GM19328 (cell line): Measurements from ENCODE around the gene TRNAU1AP.
"Not testable (repeated sequence)": the region's sequence is repeated elsewhere in the genome, so short reads cannot be mapped to it uniquely, and the experiment has no call there.

Experiments
- ATAC-seq: cut with Tn5 transposase; IDR thresholded peaks from one replicate; pipeline ENCODE4 v1.9.1; 2021; ENCODE audit warnings: mild to moderate bottlenecking, moderate library complexity; ENCODE audit not compliant: unreplicated experiment

TRNAU1AP gene

GRCh38 chr1:28552758-28553663 lies at the start of gene TRNAU1AP:
Gene TRNAU1AP (plus strand): TSS chr1:28553085. CDS start chr1:28553111, 26 bp downstream.
- ATAC-seq, result peak; percentile 88

GRCh38 chr1:28503117-28503516 lies 49.8 kb upstream of the TRNAU1AP start:
- ATAC-seq, result no peak

- peak; percentile 62 for ATAC-seq
Measured at GRCh38 chr1:28505406-28506187, 47.3 kb upstream of the TRNAU1AP start, which contains the start of gene RCC1. Gene RCC1 (plus strand): TSS chr1:28506043. CDS start chr1:28529867, 23,824 bp downstream.

- no peak for ATAC-seq
Measured at GRCh38 chr1:28506907-28507246, 46.0 kb upstream of the TRNAU1AP start.

GRCh38 chr1:28507247-28507645 lies 45.6 kb upstream of the TRNAU1AP start:
- ATAC-seq, result no peak

GRCh38 chr1:28507646-28508434 lies 45.0 kb upstream of the TRNAU1AP start:
- ATAC-seq, result no peak

- no peak for ATAC-seq
Measured at GRCh38 chr1:28508435-28508754, 44.5 kb upstream of the TRNAU1AP start.

GRCh38 chr1:28509705-28510272 lies 43.1 kb upstream of the TRNAU1AP start:
- no peak for ATAC-seq

GRCh38 chr1:28510273-28510969 lies 42.5 kb upstream of the TRNAU1AP start:
- ATAC-seq, result no peak

GRCh38 chr1:28510970-28511440 lies 41.9 kb upstream of the TRNAU1AP start:
- no peak for ATAC-seq

GRCh38 chr1:28512058-28512611 lies 40.8 kb upstream of the TRNAU1AP start:
- no peak for ATAC-seq

GRCh38 chr1:28514445-28514933 lies 38.4 kb upstream of the TRNAU1AP start:
- not testable (repeated sequence) for ATAC-seq

- ATAC-seq, result no peak
Measured at GRCh38 chr1:28516518-28516956, 36.3 kb upstream of the TRNAU1AP start.

GRCh38 chr1:28517649-28517999 lies 35.3 kb upstream of the TRNAU1AP start:
- ATAC-seq, result no peak

- ATAC-seq, result peak; percentile 63
Measured at GRCh38 chr1:28518000-28518744, 34.7 kb upstream of the TRNAU1AP start.

- no peak for ATAC-seq
Measured at GRCh38 chr1:28518745-28519341, 34.0 kb upstream of the TRNAU1AP start.

- ATAC-seq, result no peak
Measured at GRCh38 chr1:28519946-28520725, 32.7 kb upstream of the TRNAU1AP start.

GRCh38 chr1:28520796-28521195 lies 32.1 kb upstream of the TRNAU1AP start:
- ATAC-seq, result not testable (repeated sequence)
